Testis (tissue), 3 donors: ENCODE results near the gene TRIL. TPM values are rescaled to one million over a fixed set of nuclear protein-coding genes. Genes with fewer than 3 reads are reported as not detected.
A peak's percentile ranks its signal among the peaks of the same experiment; 100 is the strongest.

Experiments
- DNase-seq: peaks from one replicate; pipeline ENCODE4 v3.0.0-alpha.2; 2019
- H3K27ac ChIP-seq, 2 donors: fragments of 200-600 bp; sonication (generic); one replicate each; pipeline ENCODE4 v1.5.1; 2019
- H3K27me3 ChIP-seq: fragments of 200-600 bp; sonication (generic); one replicate; pipeline ENCODE4 v1.5.1; 2019
- H3K36me3 ChIP-seq: fragments of 200-600 bp; sonication (generic); one replicate; pipeline ENCODE4 v1.5.1; 2017; ENCODE audit warnings: low read depth; ENCODE audit errors: missing control alignments
- H3K4me1 ChIP-seq: fragments of 200-600 bp; sonication (generic); one replicate; pipeline ENCODE4 v1.5.1; 2019
- H3K4me3 ChIP-seq, 2 donors: fragments of 200-600 bp; sonication (generic); one replicate each; pipeline ENCODE4 v1.5.1; 2017 to 2019
- H3K9me3 ChIP-seq: fragments of 200-600 bp; sonication (generic); one replicate; pipeline ENCODE4 v1.5.1; 2017
- POLR2A ChIP-seq: fragments of 450-650 bp; IDR thresholded peaks from one replicate; pipeline ENCODE4 v1.6.1; 2017; ENCODE audit warnings: antibody characterized with exemption, mild to moderate bottlenecking, moderate library complexity
- WGBS, 2 donors: methylation state at CpG; one replicate each; pipeline ENCODE4 v1.1.5; 2018; 5-methylcytosine and 5-hydroxymethylcytosine counted together
- intact Hi-C: fragments of 100-400 bp; cut with DNase I; formaldehyde crosslinking; loops from one replicate; pipeline ENCODE4 v1.15.1; 2023; ENCODE audit warnings: low total_unique reads
- polyA plus RNA-seq: library from polyadenylated mRNA; stranded (reverse); fragments of 350-450 nt; fragmentation: Illumina TruSeq; extraction: RNeasy Lipid Tissue Mini Kit (QIAGEN cat#74804); gene quantifications from one replicate; pipeline ENCODE4 v1.2.3, GENCODE V29; 2014; ENCODE audit warnings: low read depth, low replicate concordance; ENCODE audit not compliant: insufficient read depth
- total RNA-seq, 2 donors: library from RNA; depleted of rRNA; stranded (reverse); fragments of >200 nt; gene quantifications; one replicate each; pipeline ENCODE4 v1.2.3, GENCODE V29; 2016
- TF ChIP-seq, protein P1 (sequence below), 3 experiments: fragments of 450-650 bp in 2 of 3; fragments of 200-600 bp in 1 of 3; sonication (generic) in 1 of 3; IDR thresholded peaks; one replicate each; pipeline ENCODE4 v1.5.1; 2016 to 2019; ENCODE audit warnings: antibody characterized with exemption in 3 of 3, mild to moderate bottlenecking in 2 of 3, moderate library complexity in 1 of 3

TRIL gene
- total and polyA plus RNA-seq, 3 donors from 2014 or later: 0.99 to 2.0 (median 1.3) TPM

DNA sequence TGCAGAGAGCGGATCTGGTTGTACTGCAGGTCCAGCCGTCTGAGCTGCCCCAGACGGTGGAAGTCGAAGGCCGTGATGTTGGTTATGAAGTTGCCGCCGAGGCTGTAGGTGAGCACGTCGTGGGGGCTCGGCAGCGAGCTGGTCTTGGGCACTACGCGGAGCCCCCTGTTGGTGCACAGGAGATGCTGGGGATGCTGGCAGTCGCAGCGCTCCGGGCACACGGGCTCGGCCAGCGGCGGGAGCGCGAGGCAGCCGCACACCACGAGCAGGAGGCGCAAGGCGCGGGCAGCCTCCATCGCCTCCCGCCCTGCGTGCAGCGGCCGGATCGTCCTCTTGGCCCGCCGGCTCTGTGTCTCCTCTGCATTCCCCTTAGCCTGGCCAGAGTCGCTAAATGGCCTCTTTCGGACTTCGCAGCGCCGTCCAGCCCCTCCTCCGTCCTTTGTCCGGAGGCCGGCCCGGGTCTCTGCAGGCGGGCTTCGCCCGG lies 337 bp downstream of the TRIL start:
- no peak for TF ChIP-seq POLR2A
- TF ChIP-seq, protein P1, sequence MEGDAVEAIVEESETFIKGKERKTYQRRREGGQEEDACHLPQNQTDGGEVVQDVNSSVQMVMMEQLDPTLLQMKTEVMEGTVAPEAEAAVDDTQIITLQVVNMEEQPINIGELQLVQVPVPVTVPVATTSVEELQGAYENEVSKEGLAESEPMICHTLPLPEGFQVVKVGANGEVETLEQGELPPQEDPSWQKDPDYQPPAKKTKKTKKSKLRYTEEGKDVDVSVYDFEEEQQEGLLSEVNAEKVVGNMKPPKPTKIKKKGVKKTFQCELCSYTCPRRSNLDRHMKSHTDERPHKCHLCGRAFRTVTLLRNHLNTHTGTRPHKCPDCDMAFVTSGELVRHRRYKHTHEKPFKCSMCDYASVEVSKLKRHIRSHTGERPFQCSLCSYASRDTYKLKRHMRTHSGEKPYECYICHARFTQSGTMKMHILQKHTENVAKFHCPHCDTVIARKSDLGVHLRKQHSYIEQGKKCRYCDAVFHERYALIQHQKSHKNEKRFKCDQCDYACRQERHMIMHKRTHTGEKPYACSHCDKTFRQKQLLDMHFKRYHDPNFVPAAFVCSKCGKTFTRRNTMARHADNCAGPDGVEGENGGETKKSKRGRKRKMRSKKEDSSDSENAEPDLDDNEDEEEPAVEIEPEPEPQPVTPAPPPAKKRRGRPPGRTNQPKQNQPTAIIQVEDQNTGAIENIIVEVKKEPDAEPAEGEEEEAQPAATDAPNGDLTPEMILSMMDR (IDR thresholded peaks at IDR 0.05): no peak
- H3K9me3 ChIP-seq: no peaks in the 10 kb centered on the region
- no peaks in the 10 kb centered on the region for H3K27me3 ChIP-seq
- WGBS, 2 donors: 2 to 3% methylated on average over 12 to 47 of the region's 47 CpGs
- intact Hi-C loops: no loop called here
- H3K36me3 ChIP-seq: no peaks in the 10 kb centered on the region
- peaks cover 7% of the 10 kb centered on the region for H3K4me1 ChIP-seq
- no peak overlapping the region for H3K27ac ChIP-seq
- DNase-seq: no peak
- H3K4me3 ChIP-seq: peak overlapping the region; percentile 51 to 54

DNA sequence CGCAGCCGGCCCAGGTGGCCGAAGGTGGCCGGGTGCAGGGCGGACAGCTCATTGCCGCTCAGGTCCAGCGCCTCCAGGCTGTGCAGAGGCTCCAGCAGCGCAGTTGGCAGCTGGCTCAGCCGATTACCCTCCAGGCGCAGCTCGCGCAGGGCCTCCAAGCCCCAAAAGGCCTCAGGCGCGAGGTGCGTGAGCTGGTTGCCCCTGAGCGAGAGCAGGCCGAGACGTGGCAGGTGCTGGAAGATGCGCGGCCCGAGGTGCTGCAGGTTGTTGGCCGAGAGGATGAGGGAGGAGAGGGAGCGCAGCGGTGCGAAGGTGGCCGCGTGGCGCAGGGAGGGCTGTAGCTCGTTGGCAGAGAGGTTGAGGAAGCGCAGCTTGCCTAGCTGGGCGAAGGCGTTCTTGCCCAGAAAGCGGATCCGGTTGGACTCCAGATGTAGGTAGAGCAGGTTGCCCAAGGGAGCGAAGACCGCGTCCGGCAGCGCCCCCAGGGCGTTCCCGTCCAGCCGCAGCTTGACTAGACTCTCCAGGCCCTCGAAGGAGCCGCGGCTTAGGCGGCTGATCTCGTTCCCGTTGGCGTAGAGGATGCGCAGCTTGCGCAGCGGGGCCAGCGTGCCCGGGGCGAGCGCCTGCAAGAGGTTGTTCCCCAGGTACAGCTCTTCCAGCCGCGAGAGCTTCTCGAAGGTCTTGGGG lies 923 bp downstream of the TRIL start:
- peak overlapping the region; percentile 51 to 54 for H3K4me3 ChIP-seq
- peak; percentile 34 for DNase-seq
- no peak for TF ChIP-seq POLR2A
- TF ChIP-seq, protein P1 (IDR thresholded peaks at IDR 0.05): no peak
- WGBS, 2 donors: 4 to 8% methylated on average over 33 to 44 of the region's 59 CpGs
- H3K9me3 ChIP-seq: no peaks in the 10 kb centered on the region
- intact Hi-C loops: no loop called here
- peaks cover 7% of the 10 kb centered on the region for H3K4me1 ChIP-seq
- H3K27me3 ChIP-seq: no peaks in the 10 kb centered on the region
- H3K36me3 ChIP-seq: no peaks in the 10 kb centered on the region
- no peak overlapping the region for H3K27ac ChIP-seq

DNA sequence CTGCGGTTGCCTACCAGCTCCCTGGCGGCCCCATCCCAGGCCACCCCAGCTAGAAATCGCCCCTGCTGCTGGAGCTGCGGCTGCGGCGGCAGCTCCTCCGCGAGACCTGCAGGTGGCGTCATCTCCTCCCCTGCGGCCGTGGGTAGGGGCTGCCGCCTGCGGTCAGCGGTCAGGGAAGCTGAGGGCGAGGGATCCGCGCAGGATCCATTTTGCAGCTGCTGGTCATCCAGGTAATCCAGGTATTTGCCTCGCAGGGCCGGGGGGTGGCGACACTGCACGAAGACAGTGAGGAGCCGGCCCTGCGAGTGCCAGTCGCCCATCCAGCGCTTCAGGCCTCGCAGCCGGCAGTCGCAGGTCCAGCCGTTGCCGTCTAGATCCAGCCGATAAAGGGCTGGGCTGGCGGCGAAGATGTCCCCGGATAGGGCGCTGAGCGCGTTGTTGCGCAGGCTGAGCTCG lies 1.5 kb downstream of the TRIL start:
- WGBS, 2 donors: 1% methylated on average over 17 to 18 of the region's 39 CpGs
- DNase-seq: peak; percentile 52
- intact Hi-C loops: no loop called here
- Histone ChIP-seq H3K27ac (no peak overlapping the region), H3K27me3 (no peaks in the 10 kb centered on the region), H3K9me3 (no peaks in the 10 kb centered on the region), H3K36me3 (no peaks in the 10 kb centered on the region), H3K4me3 (peak overlapping the region; percentile 51 to 54), H3K4me1 (peaks cover 7% of the 10 kb centered on the region)
- no peak for TF ChIP-seq POLR2A
- TF ChIP-seq, protein P1 (IDR thresholded peaks at IDR 0.05): peak; percentile 17 to 48 (median 35)

DNA sequence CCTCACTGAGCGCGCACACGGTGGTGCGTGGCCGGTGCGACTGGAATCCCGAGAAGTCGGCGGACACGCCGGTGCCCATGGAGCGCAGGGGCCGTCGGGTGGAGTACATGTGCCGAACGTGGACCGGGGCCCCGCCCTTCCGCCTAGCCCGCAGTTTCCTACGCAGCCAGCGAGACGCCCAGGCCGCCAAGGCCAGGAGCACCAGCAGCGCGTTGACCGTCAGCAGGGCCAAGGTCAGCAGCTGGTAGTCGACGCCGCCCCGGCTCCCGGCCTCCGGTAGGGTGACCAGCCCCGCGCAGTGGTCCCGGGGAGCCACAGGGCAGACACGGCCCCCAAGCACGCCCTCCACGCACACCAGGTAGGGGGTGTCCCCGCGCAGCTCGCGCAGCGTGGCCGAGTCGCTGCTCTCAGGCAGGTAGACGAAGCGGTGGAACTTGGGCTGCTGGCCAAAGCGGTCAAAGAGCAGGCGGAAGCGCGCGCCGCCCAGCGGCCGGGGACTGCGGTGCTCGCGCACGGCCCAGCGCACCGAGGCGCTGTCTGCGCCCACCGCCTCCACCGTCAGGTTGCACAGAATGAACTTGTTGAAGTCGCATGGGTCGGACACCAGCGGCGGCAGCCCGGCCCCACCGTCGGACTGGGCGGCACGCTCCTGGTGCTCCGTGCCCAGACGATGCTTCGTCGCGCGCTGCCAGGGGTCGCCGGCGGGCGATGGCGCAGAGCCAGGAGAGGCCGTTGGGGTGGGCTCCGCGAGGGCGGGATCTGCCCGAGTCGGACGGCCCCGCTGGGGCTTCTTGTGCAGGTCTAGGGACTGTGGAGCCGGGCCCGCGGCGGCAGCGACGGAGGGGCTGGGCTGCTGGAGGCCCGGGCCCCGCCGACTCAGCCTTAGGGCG lies 2.2 kb downstream of the TRIL start:
- Histone ChIP-seq H3K4me1 (peaks cover 7% of the 10 kb centered on the region), H3K4me3 (peak overlapping the region; percentile 51 to 54), H3K36me3 (no peaks in the 10 kb centered on the region), H3K27me3 (no peaks in the 10 kb centered on the region), H3K9me3 (no peaks in the 10 kb centered on the region), H3K27ac (no peak overlapping the region)
- intact Hi-C loops: no loop called here
- 11% methylated on average over 65 of the region's 104 CpGs; no CpG with 5 or more reads in 1 of the 2 donors for WGBS, 2 donors
- peak; percentile 77 for DNase-seq
- TF ChIP-seq, protein P1 (IDR thresholded peaks at IDR 0.05): peak; percentile 6 to 45 (median 44)
- no peak for TF ChIP-seq POLR2A
